D721Med (cell line): ENCODE measurements around the gene C1orf56.

ENCODE experiments used
- DNase-seq: peaks from one replicate; pipeline ENCODE4 v3.0.0; 2011; ENCODE audit warnings: low spot score; ENCODE audit not compliant: insufficient read length
- FAIRE-seq: peaks from 2 replicates; lab custom pipeline; 2011; peaks lifted over from hg19 to GRCh38; lab: Jason Lieb, UNC
- TF ChIP-seq, protein P1 (sequence below): IDR thresholded peaks from 2 replicates; pipeline ENCODE4 v1.5.1; 2012; ENCODE audit warnings: mild to moderate bottlenecking, control low read depth; ENCODE audit not compliant: insufficient read depth; ENCODE audit errors: missing control alignments

The C1orf56 gene

DNA sequence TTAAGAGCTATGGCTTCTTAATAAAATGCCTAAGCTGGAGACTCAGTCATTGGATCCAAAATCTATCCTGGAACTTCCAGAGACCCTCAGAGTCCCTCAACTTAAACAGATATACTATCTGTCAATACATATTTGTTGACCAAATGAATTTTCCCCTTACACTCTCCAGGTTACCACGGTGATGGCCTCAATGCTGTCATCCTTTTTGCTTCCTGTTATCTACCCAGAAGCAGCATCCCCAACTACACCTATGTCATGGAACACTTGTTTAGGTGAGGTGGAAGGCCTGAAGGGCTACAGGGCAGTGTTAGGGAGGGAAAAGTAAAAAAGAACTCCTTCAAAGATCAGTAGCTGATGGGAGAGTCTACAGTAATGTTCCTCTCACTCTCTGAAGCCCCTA, 4.4 kb upstream of the C1orf56 start:
- FAIRE-seq, result no peak

DNA sequence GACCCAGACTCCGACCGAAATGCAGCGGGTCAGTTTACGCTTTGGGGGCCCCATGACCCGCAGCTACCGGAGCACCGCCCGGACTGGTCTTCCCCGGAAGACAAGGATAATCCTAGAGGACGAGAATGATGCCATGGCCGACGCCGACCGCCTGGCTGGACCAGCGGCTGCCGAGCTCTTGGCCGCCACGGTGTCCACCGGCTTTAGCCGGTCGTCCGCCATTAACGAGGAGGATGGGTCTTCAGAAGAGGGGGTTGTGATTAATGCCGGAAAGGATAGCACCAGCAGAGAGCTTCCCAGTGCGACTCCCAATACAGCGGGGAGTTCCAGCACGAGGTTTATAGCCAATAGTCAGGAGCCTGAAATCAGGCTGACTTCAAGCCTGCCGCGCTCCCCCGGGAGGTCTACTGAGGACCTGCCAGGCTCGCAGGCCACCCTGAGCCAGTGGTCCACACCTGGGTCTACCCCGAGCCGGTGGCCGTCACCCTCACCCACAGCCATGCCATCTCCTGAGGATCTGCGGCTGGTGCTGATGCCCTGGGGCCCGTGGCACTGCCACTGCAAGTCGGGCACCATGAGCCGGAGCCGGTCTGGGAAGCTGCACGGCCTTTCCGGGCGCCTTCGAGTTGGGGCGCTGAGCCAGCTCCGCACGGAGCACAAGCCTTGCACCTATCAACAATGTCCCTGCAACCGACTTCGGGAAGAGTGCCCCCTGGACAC, 534 bp downstream of the C1orf56 start:
- TF ChIP-seq, protein P1, sequence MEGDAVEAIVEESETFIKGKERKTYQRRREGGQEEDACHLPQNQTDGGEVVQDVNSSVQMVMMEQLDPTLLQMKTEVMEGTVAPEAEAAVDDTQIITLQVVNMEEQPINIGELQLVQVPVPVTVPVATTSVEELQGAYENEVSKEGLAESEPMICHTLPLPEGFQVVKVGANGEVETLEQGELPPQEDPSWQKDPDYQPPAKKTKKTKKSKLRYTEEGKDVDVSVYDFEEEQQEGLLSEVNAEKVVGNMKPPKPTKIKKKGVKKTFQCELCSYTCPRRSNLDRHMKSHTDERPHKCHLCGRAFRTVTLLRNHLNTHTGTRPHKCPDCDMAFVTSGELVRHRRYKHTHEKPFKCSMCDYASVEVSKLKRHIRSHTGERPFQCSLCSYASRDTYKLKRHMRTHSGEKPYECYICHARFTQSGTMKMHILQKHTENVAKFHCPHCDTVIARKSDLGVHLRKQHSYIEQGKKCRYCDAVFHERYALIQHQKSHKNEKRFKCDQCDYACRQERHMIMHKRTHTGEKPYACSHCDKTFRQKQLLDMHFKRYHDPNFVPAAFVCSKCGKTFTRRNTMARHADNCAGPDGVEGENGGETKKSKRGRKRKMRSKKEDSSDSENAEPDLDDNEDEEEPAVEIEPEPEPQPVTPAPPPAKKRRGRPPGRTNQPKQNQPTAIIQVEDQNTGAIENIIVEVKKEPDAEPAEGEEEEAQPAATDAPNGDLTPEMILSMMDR, result no peak
- no peak for FAIRE-seq
- peak; percentile 69 for DNase-seq

More for the DNA sequence above, 4.4 kb upstream of the C1orf56 start:
- DNase-seq, result no peak
- TF ChIP-seq, protein P1, result no peak

DNA sequence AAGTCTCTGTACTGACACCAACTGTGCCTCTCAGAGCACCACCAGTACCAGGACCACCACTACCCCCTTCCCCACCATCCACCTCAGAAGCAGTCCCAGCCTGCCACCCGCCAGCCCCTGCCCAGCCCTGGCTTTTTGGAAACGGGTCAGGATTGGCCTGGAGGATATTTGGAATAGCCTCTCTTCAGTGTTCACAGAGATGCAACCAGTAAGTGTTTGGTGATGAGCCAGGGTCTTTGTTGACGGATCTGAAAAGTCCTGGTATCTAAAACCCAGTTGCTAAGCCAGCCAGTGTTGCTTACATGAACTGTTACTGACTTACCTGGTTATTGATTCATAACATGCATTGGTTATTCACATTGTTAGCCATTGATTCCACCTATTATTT, 1.1 kb downstream of the C1orf56 start:
- FAIRE-seq, result no peak
- DNase-seq, result no peak
- TF ChIP-seq, protein P1, result no peak

DNA sequence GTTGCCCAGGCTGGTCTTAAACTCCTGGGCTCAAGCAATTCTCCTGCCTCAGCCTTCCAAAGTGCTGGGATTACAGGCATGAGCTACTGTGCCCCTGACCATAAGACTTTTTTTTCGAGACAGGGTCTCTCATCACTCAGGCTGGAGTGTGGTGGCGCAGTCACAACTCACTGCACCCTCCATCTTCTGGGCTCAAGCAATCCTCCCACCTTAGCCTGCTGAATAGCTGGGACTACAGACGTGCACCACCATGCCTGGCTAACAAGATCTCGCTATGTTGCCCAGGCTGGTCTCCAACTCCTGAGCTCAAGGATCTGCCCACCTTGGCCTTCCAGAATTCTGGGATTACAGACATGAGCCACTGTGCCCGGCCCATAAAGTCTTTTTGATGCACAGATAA, 1.9 kb downstream of the C1orf56 start:
- TF ChIP-seq, protein P1, result no peak
- no peak for FAIRE-seq
- no peak for DNase-seq

DNA sequence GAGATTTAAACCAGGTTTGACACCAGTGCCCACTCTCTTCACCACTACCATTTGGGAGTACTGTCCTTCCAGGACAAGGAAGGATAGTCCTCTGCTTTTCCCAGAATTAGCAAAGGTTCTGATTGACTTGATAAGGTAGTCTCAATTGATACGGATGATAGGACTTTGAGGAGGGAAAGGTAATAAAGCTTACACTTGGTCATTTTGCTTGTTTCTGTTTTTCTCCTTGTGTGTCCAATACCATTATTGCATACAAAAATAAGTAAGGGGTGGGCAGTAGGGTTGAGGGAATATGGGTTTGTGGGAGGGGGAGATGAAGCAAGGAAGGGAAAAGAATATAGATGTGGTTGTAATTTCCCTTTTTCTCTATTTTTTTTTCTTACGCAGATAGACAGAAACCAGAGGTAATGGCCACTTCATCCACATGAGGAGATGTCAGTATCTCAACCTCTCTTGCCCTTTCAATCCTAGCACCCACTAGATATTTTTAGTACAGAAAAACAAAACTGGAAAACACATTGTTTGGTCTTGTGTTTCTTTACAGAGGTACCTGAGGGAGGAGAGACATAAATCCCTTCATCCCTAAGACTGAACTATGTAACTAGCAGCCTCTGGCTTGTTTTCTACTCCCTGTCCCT, 2.6 kb downstream of the C1orf56 start:
- TF ChIP-seq, protein P1, result no peak
- FAIRE-seq (no peak), DNase-seq (no peak)

DNA sequence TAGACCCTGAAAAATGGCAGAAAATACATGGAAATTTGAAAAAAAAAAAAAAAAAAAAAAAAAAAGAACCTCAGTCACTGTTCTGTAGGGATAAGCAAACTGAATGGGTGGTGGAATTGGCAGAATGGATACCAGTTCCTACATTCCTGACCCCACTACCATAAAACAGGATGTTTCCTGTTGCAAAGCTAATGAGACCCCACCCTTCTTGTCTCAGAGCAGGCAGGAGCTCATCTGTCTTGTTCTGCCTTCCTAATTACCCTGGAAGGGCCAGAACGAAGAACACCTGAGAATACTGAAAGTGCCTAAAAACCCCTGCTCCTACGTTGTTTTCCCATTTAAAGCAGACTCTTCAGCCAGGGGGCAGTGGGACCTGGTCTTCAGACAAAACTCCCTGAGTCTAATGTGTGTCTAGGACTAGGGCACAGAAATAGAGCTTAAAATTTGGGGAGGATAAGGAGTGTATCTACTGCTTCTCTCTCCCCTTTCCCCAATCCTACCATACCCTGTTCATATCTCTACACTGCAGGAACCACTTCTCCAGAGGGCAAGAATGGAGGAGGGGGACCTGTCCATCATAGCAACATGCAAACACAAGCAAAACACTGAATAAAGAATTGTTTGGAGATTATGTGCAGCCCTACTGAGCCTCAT, 3.9 kb downstream of the C1orf56 start:
- DNase-seq (no peak), FAIRE-seq (no peak)
- TF ChIP-seq, protein P1, result no peak
